ENCODE data around the gene CYBA.

Gene CYBA

DNA sequence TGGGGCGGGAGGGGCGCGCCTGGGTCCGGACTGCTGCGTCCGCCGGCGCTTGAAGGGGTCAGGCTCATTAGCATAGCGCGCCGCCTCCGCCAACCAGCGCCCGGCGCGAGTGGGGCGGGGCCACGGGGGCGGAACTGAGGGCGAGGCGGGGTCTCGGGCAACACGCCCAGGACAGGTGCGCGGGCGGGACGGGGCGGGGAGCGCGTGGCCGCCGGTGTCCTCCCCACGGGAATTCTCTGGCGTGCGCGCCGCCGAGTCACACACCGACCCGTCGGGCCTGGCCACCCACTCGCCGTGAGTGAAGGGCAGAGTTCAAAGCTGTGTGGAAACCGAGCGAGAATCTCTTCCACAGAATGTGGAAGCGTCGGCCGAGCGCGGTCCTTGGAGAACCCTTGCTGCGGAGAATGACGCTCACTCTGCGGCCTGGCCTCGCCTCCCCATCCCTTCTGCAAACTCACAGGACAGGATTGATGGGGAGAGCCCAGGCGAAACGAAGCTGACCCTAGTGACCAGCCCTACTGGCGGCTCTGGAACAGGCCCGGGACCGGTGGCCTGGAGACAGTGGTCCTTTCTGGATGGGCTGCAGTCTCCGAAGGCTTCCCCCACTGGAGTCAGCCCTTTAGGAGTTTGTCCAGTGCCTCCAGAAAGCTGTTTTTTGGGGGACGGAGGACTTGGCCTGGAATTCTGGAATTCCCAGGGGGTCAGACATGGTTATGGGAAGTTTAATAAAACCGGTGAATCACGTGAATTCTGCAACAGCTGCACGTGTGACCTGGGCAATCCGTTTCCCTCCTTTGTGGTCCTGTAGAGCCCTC lies 35.8 kb upstream of the CYBA start, which contains the start of gene SNAI3:
SNAI3 (minus strand) TSS at position 69 of the 815 bp plus-strand sequence. CDS start 101 bp downstream, outside the sequence.
- TF ChIP-seq, protein P1, sequence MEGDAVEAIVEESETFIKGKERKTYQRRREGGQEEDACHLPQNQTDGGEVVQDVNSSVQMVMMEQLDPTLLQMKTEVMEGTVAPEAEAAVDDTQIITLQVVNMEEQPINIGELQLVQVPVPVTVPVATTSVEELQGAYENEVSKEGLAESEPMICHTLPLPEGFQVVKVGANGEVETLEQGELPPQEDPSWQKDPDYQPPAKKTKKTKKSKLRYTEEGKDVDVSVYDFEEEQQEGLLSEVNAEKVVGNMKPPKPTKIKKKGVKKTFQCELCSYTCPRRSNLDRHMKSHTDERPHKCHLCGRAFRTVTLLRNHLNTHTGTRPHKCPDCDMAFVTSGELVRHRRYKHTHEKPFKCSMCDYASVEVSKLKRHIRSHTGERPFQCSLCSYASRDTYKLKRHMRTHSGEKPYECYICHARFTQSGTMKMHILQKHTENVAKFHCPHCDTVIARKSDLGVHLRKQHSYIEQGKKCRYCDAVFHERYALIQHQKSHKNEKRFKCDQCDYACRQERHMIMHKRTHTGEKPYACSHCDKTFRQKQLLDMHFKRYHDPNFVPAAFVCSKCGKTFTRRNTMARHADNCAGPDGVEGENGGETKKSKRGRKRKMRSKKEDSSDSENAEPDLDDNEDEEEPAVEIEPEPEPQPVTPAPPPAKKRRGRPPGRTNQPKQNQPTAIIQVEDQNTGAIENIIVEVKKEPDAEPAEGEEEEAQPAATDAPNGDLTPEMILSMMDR (IDR thresholded peaks at IDR 0.05; ENCODE audit: insufficient read depth, low read depth, low read length, missing control alignments) = no peak
- peak within 1 kb of the TSS; percentile 80 for H3K4me3 ChIP-seq (ENCODE audit: low read depth, low read length)
- peak; percentile 87 for DNase-seq (ENCODE audit: low read depth)

DNA sequence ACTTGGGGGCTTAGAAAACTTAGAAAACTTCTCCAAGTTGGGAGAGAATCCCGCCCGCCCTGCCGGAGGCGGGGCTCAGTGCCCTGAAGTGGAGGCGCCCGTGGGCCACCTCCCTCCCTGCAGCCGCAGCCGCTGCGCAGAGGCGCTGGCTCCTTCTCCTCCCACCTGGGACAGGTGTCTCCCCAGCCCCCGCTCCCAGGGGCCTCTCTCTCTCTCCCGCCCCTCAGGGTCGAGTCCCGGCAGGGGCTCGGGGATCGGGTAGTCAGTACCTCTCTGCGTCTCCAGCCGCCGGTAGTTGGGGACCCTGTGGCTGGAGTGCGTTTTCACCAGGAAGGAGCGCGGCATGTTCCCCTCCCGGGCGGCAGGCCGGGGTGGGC lies 35.2 kb upstream of the CYBA start:
- H3K4me3 ChIP-seq (ENCODE audit: low read depth, low read length) = peak overlapping the region; percentile 80
- no peak for DNase-seq (ENCODE audit: low read depth)
- TF ChIP-seq, protein P1 (IDR thresholded peaks at IDR 0.05; ENCODE audit: insufficient read depth, low read depth, low read length, missing control alignments) = no peak

DNA sequence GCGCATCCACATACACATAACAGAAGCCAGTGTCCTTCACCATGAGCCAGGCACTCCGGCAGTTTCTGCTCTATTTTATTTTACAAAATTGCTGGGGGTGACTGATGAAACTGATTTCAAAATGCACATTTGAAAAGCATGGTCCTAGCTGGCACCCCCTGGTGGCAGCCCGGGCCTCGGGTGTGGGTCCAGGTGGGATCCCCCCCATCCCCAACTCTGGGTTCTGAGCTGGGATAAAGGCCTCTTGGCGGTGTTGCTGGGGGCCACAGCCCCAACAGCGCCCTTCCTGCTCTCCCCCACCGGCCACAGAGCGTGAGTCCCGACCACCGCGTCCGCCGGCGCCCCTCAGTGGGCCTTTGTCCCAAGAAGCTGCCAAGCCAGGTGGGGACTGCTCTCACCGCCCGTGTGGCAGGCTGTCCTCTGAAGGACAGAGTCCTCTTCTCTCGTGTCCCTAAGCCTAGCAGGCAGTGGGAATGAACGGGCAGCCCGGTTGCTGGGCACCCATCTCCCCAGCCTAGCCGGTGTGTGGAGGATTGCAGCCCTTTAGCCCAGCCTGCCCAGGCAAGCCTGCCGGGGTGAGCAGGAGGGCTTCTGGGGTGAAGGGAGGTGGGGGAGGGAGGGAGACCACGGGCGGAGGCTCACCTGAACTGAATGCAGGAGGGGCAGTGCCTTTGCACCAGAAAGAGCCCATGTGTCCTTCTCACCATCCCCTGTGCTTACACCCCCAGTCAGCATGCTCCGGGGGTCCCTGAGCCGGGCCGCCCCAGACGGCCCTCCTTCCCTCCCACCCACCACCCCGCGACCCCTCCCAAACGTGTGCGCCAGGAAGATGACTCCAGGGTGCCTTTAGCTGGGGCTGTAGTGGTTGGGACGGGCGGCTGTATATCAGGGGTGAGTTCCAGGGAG lies 34.6 kb upstream of the CYBA start:
- TF ChIP-seq, protein P1 (IDR thresholded peaks at IDR 0.05; ENCODE audit: insufficient read depth, low read depth, low read length, missing control alignments) = peak; percentile 50
- no peak for DNase-seq (ENCODE audit: low read depth)
- peak overlapping the region; percentile 80 for H3K4me3 ChIP-seq (ENCODE audit: low read depth, low read length)

DNA sequence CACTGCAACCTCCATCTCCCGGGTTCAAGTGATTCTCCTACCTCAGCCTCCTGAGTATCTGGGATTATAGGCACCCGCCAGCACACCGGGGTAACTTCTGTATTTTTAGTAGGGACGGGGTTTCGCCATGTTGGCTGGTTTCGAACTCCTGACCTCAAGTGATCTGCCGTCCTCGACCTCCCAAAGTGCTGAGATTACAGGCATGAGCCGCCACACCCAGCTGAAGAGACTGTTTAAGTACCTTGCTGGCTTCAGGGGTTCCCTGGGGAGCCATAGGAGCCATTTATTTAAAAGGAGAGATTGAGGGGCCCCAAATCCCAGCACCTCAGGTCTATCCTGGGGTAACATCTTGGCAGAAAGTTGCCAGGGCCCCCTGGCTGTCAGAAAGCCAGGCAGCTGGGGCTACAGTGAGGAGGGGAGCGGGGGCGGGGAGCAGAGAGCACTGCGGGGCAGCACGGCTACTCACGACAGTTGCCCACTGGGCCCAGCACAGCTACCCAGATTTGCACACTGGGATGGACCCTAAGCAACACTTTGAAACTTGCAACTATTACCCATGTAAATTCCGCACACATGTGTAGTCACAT lies 33.8 kb upstream of the CYBA start:
- no peak for DNase-seq (ENCODE audit: low read depth)
- no peak overlapping the region for H3K4me3 ChIP-seq (ENCODE audit: low read depth, low read length)
- TF ChIP-seq, protein P1 (IDR thresholded peaks at IDR 0.05; ENCODE audit: insufficient read depth, low read depth, low read length, missing control alignments) = no peak

DNA sequence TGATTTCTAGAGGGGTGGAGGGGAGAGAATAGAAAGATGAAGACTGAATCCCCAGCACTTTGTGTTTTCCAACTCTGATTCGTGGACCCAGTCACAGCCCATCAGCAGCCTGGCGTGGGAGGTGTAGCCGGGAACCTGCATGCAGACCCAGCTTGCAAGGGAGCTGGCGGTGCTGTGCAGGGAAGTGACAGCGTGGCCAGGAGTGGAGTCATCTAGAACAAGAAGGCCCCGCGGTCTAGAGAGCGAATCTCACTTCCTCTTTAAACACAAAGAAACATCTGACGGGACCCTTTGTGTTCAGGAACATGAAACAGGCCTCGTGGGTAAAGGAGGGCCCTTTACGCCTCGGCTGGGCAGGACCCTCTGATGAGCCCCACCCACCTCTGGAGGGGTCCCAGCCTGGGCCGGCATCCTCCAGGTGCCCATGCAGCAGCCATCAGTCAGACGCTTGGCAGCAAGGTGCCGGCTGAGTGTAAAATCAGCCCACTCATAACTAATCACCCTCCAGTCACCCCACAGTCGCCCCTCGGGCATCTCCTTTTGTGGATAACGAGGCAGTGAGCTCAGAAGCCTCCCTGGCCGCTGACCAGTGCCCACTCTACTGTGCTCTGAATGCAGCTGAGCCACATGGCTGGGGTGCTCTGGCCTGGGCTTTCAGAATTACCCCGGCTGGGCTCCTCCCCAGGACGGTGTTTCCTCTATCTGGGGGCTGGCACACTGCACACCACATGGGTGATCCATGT lies 31.0 kb upstream of the CYBA start:
- peak; percentile 97 for DNase-seq (ENCODE audit: low read depth)
- peak overlapping the region; percentile 39 for H3K4me3 ChIP-seq (ENCODE audit: low read depth, low read length)

More for the DNA sequence above, 31.0 kb upstream of the CYBA start:
- TF ChIP-seq, protein P1 (IDR thresholded peaks at IDR 0.05; ENCODE audit: insufficient read depth, low read depth, low read length, missing control alignments) = no peak

All from GM12865 (cell line).